ENCODE data around the gene USH1C. TPM values are rescaled to one million over a fixed set of nuclear protein-coding genes. Genes with fewer than 3 reads are reported as not detected.

Gene USH1C
- total RNA-seq, 3 donors from 2014 or later = 81.7 to 229 (median 141) TPM

DNA sequence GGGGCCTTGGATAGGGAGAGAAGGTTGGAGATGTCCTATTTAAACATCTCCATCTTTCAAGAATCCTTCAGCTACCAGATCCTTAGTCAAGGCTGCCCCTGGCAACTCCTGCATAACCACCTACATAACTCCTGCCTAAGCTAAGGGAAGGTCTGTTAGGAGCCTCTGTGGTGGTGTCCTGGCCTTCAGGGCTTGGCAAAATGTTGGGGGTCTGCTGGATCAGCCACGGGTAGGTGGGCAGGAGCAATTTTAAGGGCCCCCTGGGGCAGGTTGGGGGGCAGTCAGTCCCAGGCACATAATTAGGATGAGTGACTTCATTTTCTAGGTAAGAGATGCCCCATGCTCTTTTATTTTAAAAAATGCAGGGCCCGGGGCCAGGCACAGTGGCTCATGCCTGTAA is 25.9 kb downstream of the USH1C start:
- no peaks in the 10 kb centered on the region for H3K36me3 ChIP-seq (ENCODE audit: low read depth)

DNA sequence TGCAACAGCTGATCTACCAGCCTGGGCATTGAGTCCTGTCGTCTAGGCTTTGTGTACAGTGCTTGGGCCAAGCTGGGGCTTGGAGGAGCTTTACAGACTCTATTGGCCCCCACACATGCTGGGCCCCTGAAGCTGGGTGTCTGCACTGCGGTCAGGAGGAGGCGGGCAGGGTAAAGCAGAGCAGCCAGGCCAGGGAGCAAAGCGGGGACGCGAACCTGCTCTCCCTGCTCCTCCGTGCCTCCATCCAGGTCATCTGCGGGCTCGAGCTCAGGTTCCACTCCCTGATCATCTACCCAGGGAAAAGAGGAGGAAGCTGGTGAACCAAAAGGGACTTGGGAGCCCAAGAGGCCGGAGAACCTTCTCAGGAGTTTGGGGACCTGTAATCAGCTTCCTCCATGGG is 27.0 kb downstream of the USH1C start:
- ATAC-seq = no peak
- Histone ChIP-seq H3K4me1 (ENCODE audit: low read depth) (no peaks in the 10 kb centered on the region), H3K36me3 (ENCODE audit: low read depth) (no peaks in the 10 kb centered on the region), H3K9me3 (no peaks in the 10 kb centered on the region), H3K4me3 (no peak overlapping the region)
- intact Hi-C loops (cut with DNase I, micrococcal nuclease) = no loop called here
- TF ChIP-seq, protein P1, sequence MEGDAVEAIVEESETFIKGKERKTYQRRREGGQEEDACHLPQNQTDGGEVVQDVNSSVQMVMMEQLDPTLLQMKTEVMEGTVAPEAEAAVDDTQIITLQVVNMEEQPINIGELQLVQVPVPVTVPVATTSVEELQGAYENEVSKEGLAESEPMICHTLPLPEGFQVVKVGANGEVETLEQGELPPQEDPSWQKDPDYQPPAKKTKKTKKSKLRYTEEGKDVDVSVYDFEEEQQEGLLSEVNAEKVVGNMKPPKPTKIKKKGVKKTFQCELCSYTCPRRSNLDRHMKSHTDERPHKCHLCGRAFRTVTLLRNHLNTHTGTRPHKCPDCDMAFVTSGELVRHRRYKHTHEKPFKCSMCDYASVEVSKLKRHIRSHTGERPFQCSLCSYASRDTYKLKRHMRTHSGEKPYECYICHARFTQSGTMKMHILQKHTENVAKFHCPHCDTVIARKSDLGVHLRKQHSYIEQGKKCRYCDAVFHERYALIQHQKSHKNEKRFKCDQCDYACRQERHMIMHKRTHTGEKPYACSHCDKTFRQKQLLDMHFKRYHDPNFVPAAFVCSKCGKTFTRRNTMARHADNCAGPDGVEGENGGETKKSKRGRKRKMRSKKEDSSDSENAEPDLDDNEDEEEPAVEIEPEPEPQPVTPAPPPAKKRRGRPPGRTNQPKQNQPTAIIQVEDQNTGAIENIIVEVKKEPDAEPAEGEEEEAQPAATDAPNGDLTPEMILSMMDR (IDR thresholded peaks at IDR 0.05) = no peak
- DNase-seq = no peak

More for the DNA sequence above, 25.9 kb downstream of the USH1C start:
- TF ChIP-seq, protein P1 (IDR thresholded peaks at IDR 0.05) = no peak
- intact Hi-C loops (cut with DNase I, micrococcal nuclease) = no loop called here
- H3K4me3 ChIP-seq = no peak overlapping the region
- DNase-seq (no peak), ATAC-seq (no peak)
- no peaks in the 10 kb centered on the region for H3K9me3 ChIP-seq
- H3K4me1 ChIP-seq (ENCODE audit: low read depth) = no peaks in the 10 kb centered on the region

DNA sequence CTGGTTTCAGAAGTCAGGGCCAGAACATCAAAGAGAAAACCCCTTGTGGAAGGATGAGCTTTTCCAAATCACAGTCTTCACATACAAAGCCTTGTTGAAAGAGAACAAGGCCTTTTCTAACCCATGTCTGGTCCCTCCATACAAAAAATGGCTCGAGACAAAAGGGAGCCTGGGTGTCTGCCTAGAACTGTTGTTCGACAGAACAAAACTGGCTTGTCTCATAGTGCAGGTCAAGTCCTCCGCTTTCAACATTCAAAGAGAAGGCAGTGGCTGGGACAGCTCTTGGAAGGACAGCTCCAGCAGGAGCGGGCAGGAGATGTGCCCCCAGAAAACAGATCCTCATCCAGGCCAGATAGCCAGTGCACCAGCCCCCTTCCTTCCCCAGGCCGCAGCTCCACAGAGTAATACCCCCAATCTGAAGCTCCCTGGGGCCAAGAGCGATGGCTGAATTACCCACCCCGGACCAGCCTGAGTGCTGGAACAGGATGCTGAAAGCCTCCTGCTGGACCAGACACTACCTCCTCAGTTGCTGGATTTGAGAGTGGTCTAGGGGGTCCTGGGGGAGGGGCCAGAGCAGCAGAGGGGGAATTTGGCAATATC is 27.6 kb downstream of the USH1C start:
- H3K36me3 ChIP-seq (ENCODE audit: low read depth) = no peaks in the 10 kb centered on the region
- intact Hi-C loops (cut with DNase I, micrococcal nuclease) = no loop called here
- ATAC-seq (no peak), DNase-seq (no peak)
- no peaks in the 10 kb centered on the region for H3K9me3 ChIP-seq
- TF ChIP-seq, protein P1 (IDR thresholded peaks at IDR 0.05) = no peak
- no peaks in the 10 kb centered on the region for H3K4me1 ChIP-seq (ENCODE audit: low read depth)
- H3K4me3 ChIP-seq = no peak overlapping the region

DNA sequence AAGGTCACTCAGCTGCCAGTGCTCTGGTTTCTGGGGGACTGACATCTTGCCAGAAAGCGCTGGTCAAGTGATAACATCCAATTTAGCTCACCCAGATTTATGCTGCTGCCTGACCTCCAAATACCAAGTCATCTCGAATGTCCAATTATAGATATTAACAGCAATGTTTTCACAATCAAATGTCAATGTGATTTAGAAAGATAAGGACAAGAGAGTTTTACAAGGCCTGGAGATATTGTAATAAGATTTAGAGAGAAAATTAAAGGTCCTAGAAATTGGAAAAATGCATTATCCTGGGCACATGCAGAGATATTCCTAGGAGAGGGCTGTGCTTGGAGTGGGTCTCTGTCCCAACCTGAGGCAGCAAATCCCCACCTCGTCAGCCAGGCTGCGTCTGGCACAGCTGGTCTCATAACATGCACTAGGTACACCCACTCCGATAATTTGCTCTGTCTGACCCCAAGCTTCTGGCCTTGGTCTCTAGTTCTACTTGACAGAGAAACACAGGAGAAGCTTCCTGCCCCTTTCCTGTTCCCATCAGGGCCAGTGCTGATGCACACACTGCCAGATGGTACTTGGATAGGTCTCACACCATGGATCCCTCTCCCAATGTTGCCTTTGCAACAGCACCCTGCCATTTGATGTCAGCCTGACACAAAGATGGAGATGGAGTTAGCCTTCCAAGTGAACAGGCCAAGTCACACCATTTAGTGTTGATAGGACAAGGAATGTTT is 28.6 kb downstream of the USH1C start:
- no peak overlapping the region for H3K4me3 ChIP-seq
- no peaks in the 10 kb centered on the region for H3K4me1 ChIP-seq (ENCODE audit: low read depth)
- no peak for DNase-seq
- no peaks in the 10 kb centered on the region for H3K36me3 ChIP-seq (ENCODE audit: low read depth)
- intact Hi-C loops (cut with DNase I, micrococcal nuclease) = no loop called here
- no peak for ATAC-seq
- TF ChIP-seq, protein P1 (IDR thresholded peaks at IDR 0.05) = no peak
- H3K9me3 ChIP-seq = no peaks in the 10 kb centered on the region

DNA sequence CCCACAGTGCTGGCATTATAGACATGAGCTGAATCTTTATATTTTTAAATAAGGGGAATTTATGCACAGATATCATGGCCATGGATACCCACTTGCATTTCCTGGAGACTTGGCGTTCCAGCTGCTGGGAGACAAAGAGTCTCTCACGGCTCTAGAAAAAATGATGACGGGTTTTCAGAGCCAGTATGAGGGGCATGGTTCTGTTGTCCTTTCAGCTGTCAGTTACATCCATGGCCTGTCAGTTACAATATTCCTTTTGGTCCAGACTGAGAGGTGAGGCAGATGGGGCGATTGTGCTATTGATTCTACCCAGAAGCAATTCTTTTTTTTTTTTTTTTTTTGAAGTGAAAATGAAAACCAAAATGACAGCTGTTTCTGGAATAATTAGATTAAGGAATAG is 29.7 kb downstream of the USH1C start:
- intact Hi-C loops (cut with DNase I, micrococcal nuclease) = no loop called here
- no peaks in the 10 kb centered on the region for H3K9me3 ChIP-seq
- TF ChIP-seq, protein P1 (IDR thresholded peaks at IDR 0.05) = no peak
- H3K36me3 ChIP-seq (ENCODE audit: low read depth) = no peaks in the 10 kb centered on the region
- no peaks in the 10 kb centered on the region for H3K4me1 ChIP-seq (ENCODE audit: low read depth)
- DNase-seq (no peak), ATAC-seq (no peak)
- H3K4me3 ChIP-seq = no peak overlapping the region
